GM12891 (cell line): ENCODE measurements around the gene PPP1R17.

Source experiments
- DNase-seq: peaks from one replicate; pipeline ENCODE4 v3.0.0; 2011; ENCODE audit warnings: low spot score; ENCODE audit not compliant: insufficient read length
- FAIRE-seq: peaks from 2 replicates; lab custom pipeline; 2011; peaks lifted over from hg19 to GRCh38; lab: Jason Lieb, UNC
- PAX5 ChIP-seq: IDR thresholded peaks from 2 replicates; pipeline ENCODE4 v1.6.1; 2011; ENCODE audit warnings: low read length, moderate library complexity, mild to moderate bottlenecking; ENCODE audit not compliant: insufficient read depth, severe bottlenecking
- POLR2A ChIP-seq: IDR thresholded peaks from 2 replicates; pipeline ENCODE4 v1.6.1; 2011; ENCODE audit warnings: low read depth, low read length, control low read depth
- POLR2AphosphoS5 ChIP-seq: IDR thresholded peaks from 2 replicates; pipeline ENCODE4 v1.6.1; 2011; ENCODE audit warnings: low read depth, low read length, control low read depth
- POU2F2 ChIP-seq: IDR thresholded peaks from 2 replicates; pipeline ENCODE4 v1.6.1; 2011; ENCODE audit warnings: low read depth, mild to moderate bottlenecking, control low read depth, low read length, moderate library complexity
- SPI1 ChIP-seq: IDR thresholded peaks from 2 replicates; pipeline ENCODE4 v1.6.1; 2011; ENCODE audit warnings: low read depth, low read length, control low read depth
- TAF1 ChIP-seq: IDR thresholded peaks from 2 replicates; pipeline ENCODE4 v1.6.1; 2011; ENCODE audit warnings: low read depth, low read length, control low read depth

The PPP1R17 gene

GRCh38 chr7:31729195-31729804, 42.3 kb downstream of the PPP1R17 start:
- TF ChIP-seq SPI1 (no peak), POLR2A (no peak), PAX5 (no peak), POU2F2 (no peak), POLR2AphosphoS5 (no peak)
- DNase-seq (no peak), FAIRE-seq (no peak)

- FAIRE-seq (no peak), DNase-seq (no peak)
- TF ChIP-seq POLR2AphosphoS5: no peak
- no peak for TF ChIP-seq POLR2A
Measured at GRCh38 chr7:31734456-31734855, 47.4 kb downstream of the PPP1R17 start.

- TF ChIP-seq POLR2A (no peak), SPI1 (no peak), POU2F2 (no peak), POLR2AphosphoS5 (no peak), TAF1 (no peak), PAX5 (no peak)
- DNase-seq (peak; percentile 15), FAIRE-seq (peak; percentile 87)
Measured at GRCh38 chr7:31735991-31736982, 49.3 kb downstream of the PPP1R17 start.

GRCh38 chr7:31741852-31742251, 54.8 kb downstream of the PPP1R17 start:
- no peak for TF ChIP-seq POU2F2
- TF ChIP-seq TAF1: no peak
- no peak for TF ChIP-seq PAX5
- TF ChIP-seq POLR2A: no peak
- no peak for TF ChIP-seq SPI1
- no peak for TF ChIP-seq POLR2AphosphoS5
- DNase-seq (no peak), FAIRE-seq (no peak)

- peak; percentile 13 for DNase-seq
- TF ChIP-seq POLR2AphosphoS5 (no peak), TAF1 (no peak), POLR2A (no peak), SPI1 (no peak), PAX5 (no peak), POU2F2 (no peak)
- FAIRE-seq: peak; percentile 89
Measured at GRCh38 chr7:31744294-31744874, 57.4 kb downstream of the PPP1R17 start.

GRCh38 chr7:31747553-31747952, 60.5 kb downstream of the PPP1R17 start:
- TF ChIP-seq POLR2AphosphoS5: no peak
- TF ChIP-seq POU2F2: no peak
- TF ChIP-seq SPI1: no peak
- no peak for TF ChIP-seq PAX5
- TF ChIP-seq TAF1: no peak
- TF ChIP-seq POLR2A: no peak
- FAIRE-seq: no peak
- DNase-seq: no peak

- no peak for FAIRE-seq
- TF ChIP-seq POLR2AphosphoS5: no peak
- no peak for TF ChIP-seq POLR2A
- no peak for TF ChIP-seq PAX5
- no peak for TF ChIP-seq TAF1
- TF ChIP-seq POU2F2: no peak
- TF ChIP-seq SPI1: no peak
Measured at GRCh38 chr7:31748084-31748483, 61.1 kb downstream of the PPP1R17 start.

GRCh38 chr7:31751726-31752125, 64.7 kb downstream of the PPP1R17 start:
- DNase-seq (no peak), FAIRE-seq (no peak)
- TF ChIP-seq POLR2AphosphoS5 (no peak), TAF1 (no peak), POLR2A (no peak), PAX5 (no peak), POU2F2 (no peak), SPI1 (no peak)

More at GRCh38 chr7:31748084-31748483, 61.1 kb downstream of the PPP1R17 start:
- no peak for DNase-seq
